IgD-negative memory B cell (primary cell): Measurements from ENCODE around the gene CDC25B. TPM values are rescaled to one million over a fixed set of nuclear protein-coding genes. Genes with fewer than 3 reads are reported as not detected.
"Not testable (repeated sequence)": the region's sequence is repeated elsewhere in the genome, so short reads cannot be mapped to it uniquely, and the experiment has no call there.

ENCODE experiments used
- H3K27ac Mint-ChIP-seq, 3 donors: one replicate each; pipeline ENCODE4 v1.8.0; 2020 to 2022; ENCODE audit warnings: mild to moderate bottlenecking in 3 of 3, mixed read lengths in 3 of 3, moderate library complexity in 1 of 3
- H3K27me3 Mint-ChIP-seq: one replicate; pipeline ENCODE4 v1.8.0; 2021; ENCODE audit warnings: mixed read lengths
- H3K36me3 Mint-ChIP-seq: one replicate; pipeline ENCODE4 v1.8.0; 2020; ENCODE audit warnings: mild to moderate bottlenecking, mixed read lengths
- H3K4me1 Mint-ChIP-seq, 3 donors: one replicate each; pipeline ENCODE4 v1.8.0; 2020 to 2022; ENCODE audit warnings: mixed read lengths in 3 of 3, mild to moderate bottlenecking in 1 of 3
- H3K4me3 Mint-ChIP-seq, 4 donors: one replicate each; pipeline ENCODE4 v1.8.0; 2020 to 2022; ENCODE audit warnings: mild to moderate bottlenecking in 4 of 4, mixed read lengths in 4 of 4, moderate library complexity in 3 of 4
- H3K9me3 Mint-ChIP-seq, 3 donors: one replicate each; pipeline ENCODE4 v1.8.0; 2020 to 2021; ENCODE audit warnings: mixed read lengths in 3 of 3, mild to moderate bottlenecking in 1 of 3
- polyA plus RNA-seq: library from polyadenylated mRNA; unstranded; fragments of 300-500 nt; fragmentation: Illumina TruSeq; gene quantifications from one replicate; pipeline ENCODE4 v1.2.3, GENCODE V29; 2021

Gene CDC25B
- polyA plus RNA-seq, 1 donor from 2014 or later: 20.0 TPM

DNA sequence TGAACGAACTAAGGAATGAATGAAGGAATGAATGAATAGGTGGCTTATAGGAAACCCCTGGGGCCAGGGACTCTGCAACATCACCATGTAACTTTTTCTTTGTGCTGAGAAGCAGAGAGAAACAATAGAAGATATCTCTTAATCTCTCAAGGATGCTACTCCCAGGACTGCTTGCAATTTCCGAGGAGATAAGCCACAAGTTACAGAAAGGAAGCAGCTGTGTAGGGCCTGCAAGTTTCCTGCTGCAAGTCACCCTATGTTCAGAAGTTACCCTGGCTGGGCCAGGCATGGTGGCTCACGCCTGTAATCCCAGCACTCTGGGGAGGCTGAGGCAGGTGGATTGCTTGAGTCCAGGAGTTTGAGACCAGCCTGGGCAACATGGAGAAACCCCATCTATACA is 43.2 kb downstream of the CDC25B start:
- H3K36me3 Mint-ChIP-seq: peaks cover 1% of the 10 kb centered on the region
- H3K4me3 Mint-ChIP-seq: no peak overlapping the region
- H3K4me1 Mint-ChIP-seq: peaks cover 0 to under 1% (median 0%) of the 10 kb centered on the region in 3 donors
- H3K9me3 Mint-ChIP-seq: no peaks in the 10 kb centered on the region
- no peaks in the 10 kb centered on the region for H3K27me3 Mint-ChIP-seq
- no peak overlapping the region for H3K27ac Mint-ChIP-seq

DNA sequence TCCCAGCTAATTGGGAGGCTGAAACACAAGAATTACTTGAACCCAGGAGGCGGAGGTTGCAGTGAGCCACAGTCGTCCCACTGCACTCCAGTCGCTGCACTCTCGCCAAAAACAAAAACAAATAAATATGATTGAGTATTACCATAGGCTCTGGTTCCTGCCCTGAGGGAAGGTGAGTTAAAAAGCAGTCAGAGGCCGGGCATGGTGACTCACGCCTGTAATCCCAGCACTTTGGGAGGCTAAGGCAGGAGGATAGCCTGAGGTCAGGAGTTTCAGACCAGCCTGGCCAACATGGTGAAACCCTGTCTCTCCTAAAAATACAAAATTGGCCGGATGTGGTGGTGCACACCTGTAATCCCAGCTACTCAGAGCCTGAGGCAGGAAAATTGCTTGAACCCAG is 44.1 kb downstream of the CDC25B start:
- H3K36me3 Mint-ChIP-seq, H3K9me3 Mint-ChIP-seq, H3K4me1 Mint-ChIP-seq, H3K27ac Mint-ChIP-seq, H3K4me3 Mint-ChIP-seq, H3K27me3 Mint-ChIP-seq: not testable (repeated sequence)

DNA sequence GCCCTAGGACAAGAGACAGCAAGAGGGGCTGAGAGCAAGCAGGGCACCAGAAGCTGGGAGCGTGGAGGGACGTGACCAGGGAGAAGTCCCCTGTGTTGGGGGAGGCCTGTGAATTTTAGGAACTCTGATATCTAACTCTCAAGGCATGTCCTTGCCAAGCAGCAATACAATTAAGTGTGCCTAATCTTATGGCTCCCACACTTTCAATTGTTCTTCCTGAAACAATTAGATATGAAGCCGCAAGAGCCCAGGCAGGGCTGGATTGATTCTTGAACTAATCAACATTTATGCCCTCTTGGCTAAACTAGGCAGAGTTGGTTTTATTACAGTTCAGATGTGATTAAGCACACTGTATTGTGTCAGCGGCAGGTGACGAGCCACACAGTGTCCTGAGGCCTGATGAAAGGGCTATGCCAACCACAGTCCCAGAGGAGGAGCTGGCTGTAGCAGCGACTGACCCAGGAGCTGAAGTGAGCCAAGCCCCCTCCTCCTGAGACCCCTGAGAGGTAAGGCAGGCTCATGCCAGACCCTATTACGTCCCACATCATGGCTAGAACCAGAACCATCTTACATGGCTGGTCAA is 46.3 kb downstream of the CDC25B start:
- H3K9me3 Mint-ChIP-seq: no peaks in the 10 kb centered on the region
- H3K4me3 Mint-ChIP-seq: peak overlapping the region in 1 of 4 donors; percentile 38
- H3K27me3 Mint-ChIP-seq: no peaks in the 10 kb centered on the region
- no peaks in the 10 kb centered on the region for H3K36me3 Mint-ChIP-seq
- peaks cover 8% of the 10 kb centered on the region in 3 donors for H3K4me1 Mint-ChIP-seq
- peak overlapping the region in 1 of 3 donors; percentile 39 for H3K27ac Mint-ChIP-seq

DNA sequence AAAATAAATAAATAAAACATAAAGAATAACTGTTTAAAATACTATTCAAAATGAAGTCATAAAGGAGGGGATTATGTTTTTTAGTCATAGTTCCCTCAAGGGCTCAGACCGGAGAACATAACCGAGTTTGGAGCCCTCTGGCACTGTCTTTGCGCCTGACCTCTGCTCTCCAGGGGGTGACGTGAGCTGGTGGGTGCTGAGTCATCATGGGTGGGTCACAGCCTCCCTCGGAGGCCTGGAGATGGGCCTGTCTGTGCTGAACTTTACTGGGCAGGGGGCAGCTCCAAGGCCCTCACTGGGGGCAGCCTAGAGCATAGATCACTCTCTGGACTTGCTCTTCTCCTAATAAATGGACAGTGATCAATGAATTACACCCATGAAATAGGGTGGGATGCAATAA is 47.4 kb downstream of the CDC25B start:
- H3K27me3 Mint-ChIP-seq: no peaks in the 10 kb centered on the region
- no peak overlapping the region for H3K27ac Mint-ChIP-seq
- H3K4me3 Mint-ChIP-seq: peak overlapping the region in 2 of 4 donors; percentile 37 to 58
- peaks cover 10 to 14% (median 13%) of the 10 kb centered on the region in 3 donors for H3K4me1 Mint-ChIP-seq
- no peaks in the 10 kb centered on the region for H3K9me3 Mint-ChIP-seq
- no peaks in the 10 kb centered on the region for H3K36me3 Mint-ChIP-seq

DNA sequence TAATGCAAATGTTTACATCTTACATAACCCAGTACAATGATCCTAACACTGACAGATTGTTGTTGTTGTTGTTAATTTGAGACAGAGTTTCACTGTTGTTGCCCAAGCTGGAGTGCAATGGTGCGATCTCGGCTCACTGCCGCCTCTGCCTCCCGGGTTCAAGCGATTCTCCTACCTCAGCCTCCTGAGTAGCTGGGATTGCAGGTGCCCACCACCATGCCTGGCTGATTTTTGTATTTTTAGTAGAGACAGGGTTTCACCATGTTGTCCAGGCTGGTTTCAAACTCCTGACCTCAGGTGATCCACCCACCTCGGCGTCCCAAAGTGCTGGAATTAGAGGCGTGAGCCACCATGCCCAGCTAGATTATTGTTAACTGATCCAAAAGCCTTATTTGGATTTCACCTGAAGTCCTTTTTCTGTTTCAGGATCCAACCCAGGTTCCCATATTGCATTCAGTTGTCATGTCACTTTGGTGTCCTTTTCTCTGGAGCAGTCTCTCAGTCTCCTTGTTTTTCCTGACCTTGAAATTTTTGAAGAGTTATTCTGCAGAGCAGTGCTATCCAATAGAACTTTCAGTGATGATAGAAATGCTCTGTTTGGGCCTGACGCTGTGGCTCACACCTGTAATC is 48.0 kb downstream of the CDC25B start:
- H3K36me3 Mint-ChIP-seq, H3K27me3 Mint-ChIP-seq, H3K9me3 Mint-ChIP-seq, H3K27ac Mint-ChIP-seq: not testable (repeated sequence)
- H3K4me1 Mint-ChIP-seq: peaks cover 13 to 18% (median 18%) of the 10 kb centered on the region in 3 donors
- peak overlapping the region in 1 of 4 donors; percentile 58 for H3K4me3 Mint-ChIP-seq

DNA sequence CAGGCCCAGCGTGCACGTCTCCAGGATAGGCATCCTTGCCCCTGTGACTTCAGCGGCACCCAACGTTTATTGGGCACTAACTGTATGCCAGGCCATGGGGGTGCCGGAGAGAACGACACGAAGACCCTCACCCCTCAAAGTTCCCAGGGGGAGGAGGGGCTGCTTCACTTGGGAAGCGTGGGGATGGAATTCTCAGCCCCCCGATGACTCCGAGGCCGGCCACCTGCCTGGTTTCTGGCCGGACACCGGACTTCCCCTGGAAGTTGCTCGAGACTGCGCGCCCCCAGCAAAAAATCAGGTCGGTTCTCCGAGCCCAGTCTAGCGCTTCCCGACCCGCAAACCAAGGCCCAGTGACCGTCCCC is 50.2 kb downstream of the CDC25B start:
- Mint-ChIP-seq H3K4me3 (peak overlapping the region; percentile 90 to 95 (median 95)), H3K27me3 (no peaks in the 10 kb centered on the region), H3K27ac (peak overlapping the region; percentile 63 to 94 (median 89)), H3K36me3 (no peaks in the 10 kb centered on the region), H3K9me3 (no peaks in the 10 kb centered on the region), H3K4me1 (peaks cover 14 to 21% (median 18%) of the 10 kb centered on the region in 3 donors)

DNA sequence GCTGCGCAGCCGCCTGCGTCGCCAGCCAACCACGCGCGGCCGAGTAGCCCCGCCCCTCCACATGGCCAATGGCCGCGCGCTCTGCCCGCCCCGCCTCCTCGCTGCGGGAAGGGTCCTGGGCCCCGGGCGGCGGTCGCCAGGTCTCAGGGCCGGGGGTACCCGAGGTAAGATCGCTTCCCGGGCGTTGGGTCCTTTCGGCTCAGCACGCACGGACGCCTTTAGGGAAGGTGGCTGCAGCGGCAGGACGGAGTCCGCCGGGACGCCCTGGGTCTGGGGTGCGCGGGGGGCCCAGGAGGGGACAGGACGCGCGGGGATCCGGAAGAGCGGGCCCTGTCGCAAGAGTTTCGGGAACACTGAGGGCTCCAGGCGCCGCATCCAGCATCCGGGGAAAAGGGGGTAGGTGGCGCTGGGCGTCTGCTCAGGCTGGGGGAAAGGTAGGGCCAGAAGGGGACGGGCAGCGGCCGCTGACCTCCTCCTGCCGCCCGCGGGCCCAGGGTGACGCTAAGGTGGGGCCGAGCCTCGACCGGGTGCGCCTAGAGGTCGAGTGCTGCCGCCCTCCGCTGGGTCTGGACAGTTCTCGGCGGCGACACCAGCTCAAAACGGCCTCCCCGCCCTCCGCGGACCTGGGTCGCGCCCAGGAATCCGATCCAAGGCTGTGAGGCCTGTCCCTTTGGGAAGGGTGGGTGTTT is 50.8 kb downstream of the CDC25B start, which contains the start of gene MAVS:
MAVS (plus strand) TSS at position 95 of the 689 bp plus-strand sequence. CDS start 7,791 bp downstream, outside the sequence.
- Mint-ChIP-seq H3K36me3 (no peaks in the 10 kb centered on the region), H3K4me3 (peak within 1 kb of the TSS; percentile 90 to 95 (median 95)), H3K4me1 (peaks cover 14 to 21% (median 18%) of the 10 kb centered on the region in 3 donors), H3K27ac (peak within 1 kb of the TSS; percentile 76 to 94 (median 89)), H3K27me3 (no peaks in the 10 kb centered on the region), H3K9me3 (no peaks in the 10 kb centered on the region)

DNA sequence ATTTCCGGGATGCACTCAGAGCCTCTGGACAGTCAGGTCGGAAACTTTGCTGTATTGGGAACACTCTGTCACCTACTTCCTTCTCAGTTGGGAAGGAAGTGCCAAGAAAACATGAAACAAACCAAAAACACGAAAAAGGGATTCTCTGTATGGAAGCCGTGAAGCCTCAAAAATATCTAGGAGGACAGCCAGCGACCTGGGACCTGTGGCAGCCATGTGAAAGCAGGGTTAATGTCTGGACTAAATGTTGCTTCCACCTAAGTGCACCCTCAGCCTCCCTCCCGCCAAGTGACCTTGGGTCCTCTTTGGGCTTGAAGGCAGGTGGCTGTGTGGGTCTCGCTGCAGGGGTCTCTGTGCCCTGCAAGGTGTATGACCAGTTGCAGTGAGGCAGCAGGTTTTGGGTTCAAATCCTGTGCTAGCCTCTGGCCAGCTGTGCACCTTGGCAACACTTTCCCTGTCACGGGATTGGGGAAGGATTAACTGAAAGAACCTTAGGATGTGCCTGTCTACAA is 51.4 kb downstream of the CDC25B start:
- Mint-ChIP-seq H3K9me3 (no peaks in the 10 kb centered on the region), H3K27me3 (no peaks in the 10 kb centered on the region), H3K36me3 (no peaks in the 10 kb centered on the region), H3K4me3 (peak overlapping the region; percentile 90 to 95 (median 95)), H3K27ac (peak overlapping the region; percentile 63 to 94 (median 89)), H3K4me1 (peaks cover 14 to 23% (median 18%) of the 10 kb centered on the region in 3 donors)

DNA sequence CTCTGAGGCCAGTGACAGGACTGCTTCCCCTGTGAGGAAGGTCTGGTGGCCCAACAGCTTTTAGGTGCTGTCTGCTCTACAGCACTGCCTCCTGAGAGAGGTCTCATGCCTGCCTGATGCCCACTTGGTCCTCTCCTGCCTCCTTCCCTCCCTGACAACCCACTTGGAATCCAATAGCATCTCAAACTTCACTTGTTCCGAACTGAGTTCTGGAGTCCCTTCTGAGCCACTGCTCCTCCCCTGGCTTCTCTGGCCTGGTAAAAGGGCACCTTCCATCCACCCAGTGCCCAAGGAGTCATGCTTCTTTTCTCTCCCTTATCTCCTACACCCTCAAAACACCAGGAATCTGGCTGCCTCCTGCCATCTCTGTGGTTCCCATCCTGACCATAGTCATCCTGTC is 52.5 kb downstream of the CDC25B start:
- H3K4me3 Mint-ChIP-seq: peak overlapping the region; percentile 80 to 95 (median 92)
- no peaks in the 10 kb centered on the region for H3K27me3 Mint-ChIP-seq
- H3K4me1 Mint-ChIP-seq: peaks cover 14 to 23% (median 18%) of the 10 kb centered on the region in 3 donors
- peak overlapping the region; percentile 53 to 89 (median 73) for H3K27ac Mint-ChIP-seq
- no peaks in the 10 kb centered on the region for H3K36me3 Mint-ChIP-seq
- no peaks in the 10 kb centered on the region for H3K9me3 Mint-ChIP-seq

DNA sequence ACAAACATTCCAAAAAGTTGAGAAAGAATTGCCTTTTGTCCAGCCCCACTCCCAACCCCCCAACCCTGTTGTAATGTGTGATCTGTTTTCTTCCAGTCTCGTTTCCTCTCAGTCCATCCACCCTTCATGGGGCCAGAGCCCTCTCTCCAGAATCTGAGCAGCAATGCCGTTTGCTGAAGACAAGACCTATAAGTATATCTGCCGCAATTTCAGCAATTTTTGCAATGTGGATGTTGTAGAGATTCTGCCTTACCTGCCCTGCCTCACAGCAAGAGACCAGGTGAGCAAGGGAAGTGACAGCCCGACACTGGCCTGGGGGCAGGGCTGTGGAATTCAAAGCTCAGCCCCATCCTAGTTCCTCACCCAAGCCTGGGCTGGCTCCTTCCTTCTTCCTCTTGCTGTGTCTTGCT is 58.4 kb downstream of the CDC25B start:
- Mint-ChIP-seq H3K27ac (peak overlapping the region in 1 of 3 donors; percentile 71), H3K9me3 (no peaks in the 10 kb centered on the region), H3K27me3 (no peaks in the 10 kb centered on the region)

More for the DNA sequence above, 58.4 kb downstream of the CDC25B start:
- Mint-ChIP-seq H3K4me1 (peaks cover 5 to 10% (median 5%) of the 10 kb centered on the region in 3 donors), H3K36me3 (peaks cover 2% of the 10 kb centered on the region), H3K4me3 (no peak overlapping the region)

Other genes with a start within 250 kb of the CDC25B start
- not detected for gene GFRA4, start 132.9 kb upstream of the CDC25B start, polyA plus RNA-seq
- not detected for gene ADAM33, start 114.3 kb upstream of the CDC25B start, polyA plus RNA-seq
- not detected for gene SIGLEC1, start 83.7 kb upstream of the CDC25B start, polyA plus RNA-seq
- not detected for gene HSPA12B, start 63.6 kb upstream of the CDC25B start, polyA plus RNA-seq
- gene ADISSP, start 28.6 kb upstream of the CDC25B start, polyA plus RNA-seq: 30.0 TPM
- not detected for gene SPEF1, start 14.9 kb upstream of the CDC25B start, polyA plus RNA-seq
- gene CENPB, start 9.6 kb upstream of the CDC25B start, polyA plus RNA-seq: 1.1 TPM
- 12.8 TPM for gene AP5S1, start 24.2 kb downstream of the CDC25B start, polyA plus RNA-seq
- 7.3 TPM for gene MAVS, start 50.5 kb downstream of the CDC25B start, polyA plus RNA-seq
- gene PANK2, start 93.1 kb downstream of the CDC25B start, polyA plus RNA-seq: 55.9 TPM
- gene RNF24, start 219.2 kb downstream of the CDC25B start, polyA plus RNA-seq: 2.7 TPM